Adipocyte (in vitro differentiated cells): ENCODE data around the gene PTGDR.

Experiments
- DNase-seq: peaks from one replicate; pipeline ENCODE4 v3.0.0-alpha.2; 2015; ENCODE audit warnings: low read depth
- H3K27me3 ChIP-seq: replicated peaks from 2 replicates; pipeline ENCODE4 v1.7.0; 2013; ENCODE audit warnings: mild to moderate bottlenecking, low read length, moderate library complexity; ENCODE audit not compliant: control insufficient read depth, insufficient read depth
- H3K36me3 ChIP-seq: 2 replicates; pipeline ENCODE4 v1.7.0; 2013; ENCODE audit warnings: low read length, mild to moderate bottlenecking, moderate library complexity; ENCODE audit not compliant: control insufficient read depth, insufficient read depth, severe bottlenecking
- H3K4me1 ChIP-seq: 2 replicates; pipeline ENCODE4 v1.7.0; 2013; ENCODE audit warnings: mild to moderate bottlenecking, low read length, moderate library complexity; ENCODE audit not compliant: control insufficient read depth, insufficient read depth
- H3K4me3 ChIP-seq: 2 replicates; pipeline ENCODE4 v1.7.0; 2013; ENCODE audit warnings: mild to moderate bottlenecking, low read length, moderate library complexity
- H3K9ac ChIP-seq: 2 replicates; pipeline ENCODE4 v1.7.0; 2013; ENCODE audit warnings: mild to moderate bottlenecking, low read length, moderate library complexity
- H3K9me3 ChIP-seq: 2 replicates; pipeline ENCODE4 v1.7.0; 2013; ENCODE audit warnings: mild to moderate bottlenecking, low read length, moderate library complexity; ENCODE audit not compliant: control insufficient read depth

Gene PTGDR

GRCh38 chr14:52313462-52313861 lies 46.0 kb downstream of the PTGDR start:
- no peaks in the 10 kb centered on the region for H3K27me3 ChIP-seq
- peak overlapping the region; percentile 88 for H3K4me3 ChIP-seq
- DNase-seq = no peak
- H3K9ac ChIP-seq = peak overlapping the region; percentile 84
- H3K36me3 ChIP-seq = no peaks in the 10 kb centered on the region
- peaks cover 18% of the 10 kb centered on the region for H3K4me1 ChIP-seq
- H3K9me3 ChIP-seq = no peaks in the 10 kb centered on the region

GRCh38 chr14:52313903-52314594 lies 46.6 kb downstream of the PTGDR start, which contains the start of gene PTGER2:
Gene PTGER2 (plus strand): TSS chr14:52314312. CDS start chr14:52314549, 237 bp downstream.
- peak within 1 kb of the TSS; percentile 88 for H3K4me3 ChIP-seq
- no peaks in the 10 kb centered on the region for H3K27me3 ChIP-seq
- no peaks in the 10 kb centered on the region for H3K36me3 ChIP-seq
- peaks cover 23% of the 10 kb centered on the region for H3K4me1 ChIP-seq
- peak; percentile 97 for DNase-seq
- H3K9ac ChIP-seq = peak within 1 kb of the TSS; percentile 84
- no peaks in the 10 kb centered on the region for H3K9me3 ChIP-seq

- H3K4me1 ChIP-seq = peaks cover 24% of the 10 kb centered on the region
- H3K9ac ChIP-seq = peak overlapping the region; percentile 84
- no peaks in the 10 kb centered on the region for H3K27me3 ChIP-seq
- H3K4me3 ChIP-seq = peak overlapping the region; percentile 88
- peak; percentile 56 for DNase-seq
- H3K36me3 ChIP-seq = no peaks in the 10 kb centered on the region
- no peaks in the 10 kb centered on the region for H3K9me3 ChIP-seq
These were observed 47.3 kb downstream of the PTGDR start for GRCh38 chr14:52314595-52315354.

- H3K27me3 ChIP-seq = no peaks in the 10 kb centered on the region
- no peaks in the 10 kb centered on the region for H3K36me3 ChIP-seq
- H3K9ac ChIP-seq = peak overlapping the region; percentile 84
- H3K4me1 ChIP-seq = peaks cover 24% of the 10 kb centered on the region
- DNase-seq = no peak
- no peaks in the 10 kb centered on the region for H3K9me3 ChIP-seq
- H3K4me3 ChIP-seq = peak overlapping the region; percentile 88
These were observed 47.8 kb downstream of the PTGDR start for GRCh38 chr14:52315355-52315718.

GRCh38 chr14:52318062-52318461 lies 50.6 kb downstream of the PTGDR start:
- peak overlapping the region; percentile 49 for H3K4me3 ChIP-seq
- H3K27me3 ChIP-seq = no peaks in the 10 kb centered on the region
- H3K36me3 ChIP-seq = no peaks in the 10 kb centered on the region
- H3K9me3 ChIP-seq = peaks cover 9% of the 10 kb centered on the region
- no peak for DNase-seq
- H3K4me1 ChIP-seq = peaks cover 11% of the 10 kb centered on the region
- no peak overlapping the region for H3K9ac ChIP-seq

GRCh38 chr14:52318826-52319645 lies 51.5 kb downstream of the PTGDR start:
- Histone ChIP-seq H3K36me3 (no peaks in the 10 kb centered on the region), H3K9me3 (peaks cover 9% of the 10 kb centered on the region), H3K9ac (no peak overlapping the region), H3K27me3 (no peaks in the 10 kb centered on the region), H3K4me1 (peaks cover 9% of the 10 kb centered on the region), H3K4me3 (no peak overlapping the region)
- DNase-seq = no peak

- Histone ChIP-seq H3K4me1 (peaks cover 9% of the 10 kb centered on the region), H3K9me3 (peaks cover 9% of the 10 kb centered on the region), H3K27me3 (no peaks in the 10 kb centered on the region), H3K9ac (no peak overlapping the region), H3K4me3 (no peak overlapping the region), H3K36me3 (no peaks in the 10 kb centered on the region)
- DNase-seq = no peak
These were observed 52.4 kb downstream of the PTGDR start for GRCh38 chr14:52319919-52320318.

GRCh38 chr14:52325126-52325525 lies 57.6 kb downstream of the PTGDR start:
- peak; percentile 64 for DNase-seq
- Histone ChIP-seq H3K27me3 (no peaks in the 10 kb centered on the region), H3K9me3 (peaks cover 9% of the 10 kb centered on the region), H3K4me3 (no peak overlapping the region), H3K4me1 (peaks cover 25% of the 10 kb centered on the region), H3K9ac (no peak overlapping the region), H3K36me3 (no peaks in the 10 kb centered on the region)

GRCh38 chr14:52325630-52326029 lies 58.1 kb downstream of the PTGDR start:
- peaks cover 25% of the 10 kb centered on the region for H3K4me1 ChIP-seq
- peaks cover 9% of the 10 kb centered on the region for H3K9me3 ChIP-seq
- no peaks in the 10 kb centered on the region for H3K36me3 ChIP-seq
- no peaks in the 10 kb centered on the region for H3K27me3 ChIP-seq
- no peak overlapping the region for H3K9ac ChIP-seq
- DNase-seq = no peak
- no peak overlapping the region for H3K4me3 ChIP-seq
